ENCODE measurements around the gene PPL.
"Not testable (repeated sequence)": the region's sequence is repeated elsewhere in the genome, so short reads cannot be mapped to it uniquely, and the experiment has no call there.

The PPL gene

DNA sequence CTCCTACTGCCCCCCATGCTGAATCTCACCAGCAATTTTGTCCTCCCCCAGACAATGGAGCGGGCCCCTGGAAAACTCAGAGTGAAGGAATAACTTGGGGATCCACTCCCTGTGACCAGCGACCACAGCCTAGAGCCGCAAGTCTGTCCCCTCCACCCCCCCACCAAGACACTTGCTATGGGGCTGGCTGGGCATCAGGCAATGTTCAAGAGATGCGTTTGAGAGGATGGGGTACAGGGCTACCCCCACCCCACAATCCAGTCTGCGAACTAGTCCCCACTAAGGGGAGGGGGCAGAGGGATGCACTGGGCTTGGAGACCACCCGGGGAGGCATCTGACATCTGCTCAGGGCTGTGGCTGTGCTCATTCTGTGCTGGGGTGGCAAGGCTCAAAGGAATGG, 2.4 kb downstream of the PPL start:
- no peak for DNase-seq

DNA sequence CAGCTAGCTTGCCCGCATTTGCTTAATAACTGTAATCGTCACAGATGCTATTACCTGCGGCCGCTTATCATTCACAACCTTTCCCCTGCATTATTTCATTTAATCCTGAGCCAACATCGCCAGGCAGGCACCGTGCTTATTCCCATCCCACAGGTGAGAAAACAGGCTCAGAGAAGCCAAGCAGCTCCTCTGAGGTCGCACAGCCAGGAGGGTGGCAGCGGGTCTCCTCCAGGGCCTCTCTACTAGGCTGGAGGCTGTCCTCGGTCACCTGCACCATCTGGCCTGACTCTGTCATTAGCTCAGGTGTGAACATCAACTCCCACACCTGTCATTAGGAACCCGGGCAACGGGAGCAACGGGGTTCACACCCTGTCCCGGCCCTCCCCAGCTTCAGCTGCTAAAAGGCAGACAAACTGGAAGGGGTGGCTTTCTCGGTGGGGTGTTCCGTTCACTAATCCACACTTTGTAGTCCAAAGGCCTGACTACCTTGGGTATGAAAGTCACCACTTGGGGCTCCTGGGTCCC, 3.0 kb downstream of the PPL start:
- DNase-seq, result no peak

DNA sequence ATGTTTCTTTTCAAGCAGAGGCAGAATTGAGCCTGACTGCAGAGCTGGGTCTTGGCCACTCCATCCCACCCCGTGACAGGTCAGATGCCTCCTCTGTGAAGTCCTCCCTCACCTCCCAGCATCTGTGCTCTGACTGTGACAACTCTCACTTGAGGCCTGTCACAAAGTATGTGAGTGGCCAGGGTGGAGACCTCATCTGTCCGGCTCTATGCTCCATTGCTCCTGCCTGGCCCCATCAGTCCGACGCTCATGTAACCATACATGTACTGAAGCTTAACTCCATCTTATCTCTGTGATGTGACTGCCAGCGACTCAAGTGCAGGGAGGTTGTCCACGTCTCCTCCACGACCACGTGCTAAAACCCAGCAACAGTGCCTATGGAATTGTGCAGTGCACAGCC, 3.5 kb downstream of the PPL start:
- DNase-seq, result no peak

DNA sequence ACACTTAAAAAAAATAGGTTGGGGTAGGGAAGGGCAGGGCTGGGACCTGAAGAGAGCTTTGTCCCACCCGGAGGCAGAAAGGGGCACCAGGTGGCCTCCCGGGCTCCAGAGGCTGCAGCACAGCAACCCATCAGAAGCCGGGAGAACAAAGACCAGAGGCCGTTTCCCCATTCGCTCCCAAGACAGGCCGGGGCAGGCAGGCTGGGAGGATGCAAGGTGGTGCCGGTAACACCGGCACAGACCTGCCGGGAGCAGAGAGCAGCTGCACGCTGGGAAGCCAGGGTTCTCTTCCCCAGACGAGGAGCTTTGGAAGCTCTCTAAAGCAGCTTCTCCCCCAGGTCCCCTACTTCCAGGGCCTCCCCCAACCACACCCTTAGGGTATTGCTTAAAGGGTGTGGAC, 5.6 kb downstream of the PPL start:
- DNase-seq, result no peak

DNA sequence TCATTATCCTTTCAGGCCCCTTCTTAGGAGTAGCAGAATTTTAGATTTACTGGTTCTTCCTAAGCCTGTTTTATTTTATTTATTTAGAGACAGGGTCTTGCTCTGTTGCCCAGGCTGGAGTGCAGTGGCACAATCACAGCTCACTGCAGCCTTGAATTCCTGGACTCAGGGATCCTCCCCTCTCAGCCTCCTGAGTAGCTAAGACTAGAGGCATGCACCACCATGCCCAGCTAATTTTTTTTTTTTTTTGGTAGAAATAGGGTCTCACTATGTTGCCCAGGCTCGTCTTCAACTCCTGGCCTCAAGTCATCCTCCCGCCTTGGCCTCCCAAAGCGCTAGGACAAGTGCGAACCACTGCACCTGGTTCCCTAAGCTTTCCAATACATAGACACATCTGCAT, 7.3 kb downstream of the PPL start:
- DNase-seq, result not testable (repeated sequence)

DNA sequence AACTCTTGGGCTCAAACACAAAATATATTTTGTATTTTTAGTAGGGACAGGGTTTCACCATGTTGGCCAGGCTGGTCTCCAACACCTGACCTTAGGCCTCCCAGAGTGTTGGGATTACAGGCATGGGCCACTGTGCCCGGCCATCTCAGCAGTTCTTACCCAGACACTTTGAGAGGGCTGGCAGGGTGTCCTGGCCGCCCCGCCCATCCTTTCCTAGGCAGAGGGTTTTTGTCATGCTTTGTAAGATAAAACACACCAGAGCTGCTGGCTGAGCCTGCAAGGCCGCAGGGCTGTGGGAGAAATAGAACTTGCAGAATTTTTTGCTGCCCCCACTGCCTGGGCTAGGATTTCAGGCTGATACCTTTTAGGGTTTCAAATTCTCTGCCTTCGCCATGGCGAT, 8.7 kb downstream of the PPL start:
- DNase-seq, result no peak

DNA sequence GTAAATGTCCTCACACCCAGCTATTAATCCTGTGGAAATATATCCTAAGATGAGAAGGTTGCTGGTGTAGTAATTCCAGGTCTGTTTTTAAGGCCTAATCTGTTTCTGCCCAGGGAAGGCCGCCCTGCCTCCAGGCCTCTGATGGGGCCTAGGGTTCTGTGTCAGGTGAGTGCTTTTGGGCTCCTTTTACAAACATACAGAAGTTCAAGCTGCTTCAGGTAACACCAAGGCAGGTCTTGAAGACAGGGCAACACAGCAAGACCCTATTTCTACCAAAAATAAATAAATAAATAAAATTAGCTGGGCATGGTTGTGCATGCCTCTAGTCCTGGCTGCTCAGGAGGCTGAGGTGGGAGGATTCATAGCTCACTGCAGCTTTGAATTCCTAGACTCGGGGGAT, 9.3 kb downstream of the PPL start:
- DNase-seq, result no peak

DNA sequence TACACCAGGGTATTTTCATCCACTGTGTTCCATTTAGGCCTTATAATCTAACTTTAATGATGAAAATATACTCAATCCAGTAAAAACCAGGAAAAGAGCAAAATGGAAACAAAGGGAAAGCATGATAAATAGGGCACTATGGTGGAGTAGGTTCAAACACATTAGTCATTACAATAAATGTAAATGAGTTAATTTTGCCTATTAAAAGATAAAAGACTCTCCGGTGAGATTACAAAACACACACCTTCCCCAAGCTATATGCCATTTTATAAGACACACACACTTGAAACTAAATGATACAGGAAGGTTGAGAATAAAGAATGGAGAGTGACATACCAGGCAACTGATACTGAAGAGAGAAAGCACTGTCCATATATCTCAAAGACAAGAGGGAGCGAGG, 10.0 kb downstream of the PPL start:
- no peak for DNase-seq

DNA sequence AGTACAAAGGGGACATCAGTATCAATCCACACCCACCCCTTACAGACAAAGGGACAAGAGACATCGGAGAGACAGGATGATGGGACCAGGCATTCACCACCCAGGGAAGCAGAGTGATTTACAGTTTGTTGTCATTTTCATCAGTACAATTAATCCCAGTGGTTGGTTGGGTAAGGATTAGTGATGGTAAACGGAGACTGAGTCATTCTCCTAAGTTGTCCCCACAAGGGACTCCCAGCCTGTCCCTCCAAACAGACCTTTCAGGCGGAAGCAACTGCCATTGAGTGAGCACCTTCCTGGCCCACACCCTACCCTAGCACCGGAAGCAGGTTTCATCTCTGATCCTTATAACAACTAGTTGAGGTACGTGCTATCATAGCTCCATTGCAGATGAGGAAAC, 11.2 kb downstream of the PPL start:
- no peak for DNase-seq

DNA sequence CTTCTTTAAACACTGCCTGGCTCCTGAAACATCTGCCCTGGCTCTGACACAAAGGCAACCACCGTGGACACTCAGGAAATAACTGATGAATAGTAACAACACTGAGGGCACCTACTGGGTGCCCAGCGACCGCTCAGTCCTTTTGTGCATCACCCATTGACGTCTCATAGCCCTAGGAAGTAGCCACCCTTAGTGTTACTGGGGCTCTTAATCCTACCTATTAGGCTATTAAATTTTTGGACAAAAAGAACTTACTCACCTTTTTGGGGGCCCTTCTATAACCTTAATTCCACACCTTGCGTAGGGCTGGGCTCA, 11.7 kb downstream of the PPL start:
- no peak for DNase-seq

DNA sequence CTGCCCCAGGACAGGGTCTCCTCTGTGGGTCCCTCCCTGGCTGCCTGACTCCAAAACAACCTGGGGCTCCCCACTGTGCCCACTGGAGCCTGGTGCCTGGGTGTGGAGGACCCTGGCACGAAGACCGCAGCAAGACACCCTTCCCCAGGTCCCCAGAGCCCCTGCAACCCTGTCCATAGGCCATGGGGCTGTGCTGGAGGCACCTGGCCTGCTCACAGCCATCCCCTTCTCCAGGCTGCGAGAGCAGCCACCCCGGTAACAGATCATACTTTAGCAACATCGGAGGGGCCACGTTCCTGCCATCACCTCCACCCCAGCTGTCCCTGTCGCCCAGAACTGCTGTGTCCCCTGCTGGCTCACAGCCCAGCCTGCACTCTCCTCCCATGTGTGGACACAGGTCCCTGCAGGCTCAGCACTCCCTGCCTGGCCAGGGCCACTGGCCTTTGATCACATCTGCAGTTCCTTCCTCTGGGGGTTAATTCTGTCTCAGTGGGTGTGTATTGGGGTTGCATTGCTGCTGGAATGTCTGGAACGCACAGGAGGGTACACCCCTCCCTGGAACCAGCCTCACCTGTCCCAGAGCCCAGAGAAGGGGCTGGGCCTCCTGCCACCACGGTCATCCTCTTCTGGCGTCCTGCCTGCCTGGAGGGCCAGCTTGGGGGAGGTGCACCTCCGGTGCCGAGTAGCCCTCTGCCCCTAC, 12.2 kb downstream of the PPL start:
- DNase-seq, result no peak

DNA sequence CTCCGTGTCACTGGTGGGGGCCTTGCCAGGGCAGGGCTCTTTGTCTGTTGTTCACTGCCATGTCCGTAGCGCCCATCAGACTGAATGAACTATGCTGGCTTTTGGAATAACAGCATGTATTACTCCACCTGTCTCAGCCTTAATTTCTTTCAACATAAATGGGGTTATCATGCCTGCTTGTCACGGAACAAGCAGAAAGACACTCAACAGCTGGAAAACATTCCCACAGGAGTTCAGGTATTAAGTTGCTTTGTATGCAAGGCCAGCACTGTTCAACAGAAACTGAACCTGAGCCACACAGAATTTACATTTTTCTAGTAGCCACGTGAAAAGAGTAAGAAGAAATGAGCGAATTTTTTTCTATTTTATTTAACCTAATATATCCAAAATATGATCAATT, 13.1 kb downstream of the PPL start:
- no peak for DNase-seq

DNA sequence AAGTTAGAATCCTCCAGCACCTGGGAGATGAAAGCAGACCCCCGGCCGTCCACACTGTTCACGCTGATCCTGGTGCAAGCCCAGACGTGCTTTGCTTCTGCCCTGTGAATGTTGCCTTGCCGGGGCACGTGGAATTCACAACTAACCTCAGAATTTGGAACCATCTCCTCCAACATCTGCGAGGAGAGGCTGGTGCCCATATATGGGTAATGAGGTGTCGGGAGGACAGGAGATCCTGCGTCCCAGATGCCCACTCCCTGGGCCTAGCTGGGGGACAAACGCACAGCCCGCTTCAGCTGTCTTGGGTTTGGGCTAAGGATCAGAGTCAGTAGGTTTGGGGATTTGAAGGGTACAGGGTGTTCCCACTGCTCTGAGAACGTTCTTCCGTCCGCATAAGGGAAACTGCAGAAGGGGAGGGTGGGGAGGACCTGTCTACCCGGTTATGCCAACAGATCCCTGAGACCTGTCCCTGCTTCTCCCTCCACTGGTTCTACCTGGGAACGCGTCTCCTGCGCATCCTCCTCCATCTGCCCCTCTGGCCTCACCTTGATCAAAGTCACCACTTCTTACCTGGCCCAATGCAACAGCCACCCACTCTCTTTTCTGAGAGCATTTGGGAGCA, 14.1 kb downstream of the PPL start:
- no peak for DNase-seq

DNA sequence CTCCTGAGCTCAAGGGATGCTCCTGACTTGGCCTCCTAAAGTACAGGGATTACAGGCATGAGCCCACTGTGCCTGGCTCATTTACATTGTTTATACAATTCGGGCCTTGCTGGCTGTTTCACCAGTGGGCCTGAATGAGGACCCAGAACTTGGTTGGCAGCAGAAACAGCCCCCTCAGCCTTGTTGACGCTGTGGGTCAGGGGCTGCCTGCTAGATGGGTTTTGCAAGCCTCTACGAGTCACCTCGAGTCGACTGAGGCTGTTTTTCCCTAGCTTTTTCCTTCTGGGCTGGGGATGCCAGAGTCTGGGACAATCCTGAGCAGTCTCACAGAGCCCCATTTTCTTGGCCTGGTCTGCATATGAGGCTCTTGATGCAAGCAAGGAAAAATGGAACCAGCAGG, 16.1 kb downstream of the PPL start:
- no peak for DNase-seq

DNA sequence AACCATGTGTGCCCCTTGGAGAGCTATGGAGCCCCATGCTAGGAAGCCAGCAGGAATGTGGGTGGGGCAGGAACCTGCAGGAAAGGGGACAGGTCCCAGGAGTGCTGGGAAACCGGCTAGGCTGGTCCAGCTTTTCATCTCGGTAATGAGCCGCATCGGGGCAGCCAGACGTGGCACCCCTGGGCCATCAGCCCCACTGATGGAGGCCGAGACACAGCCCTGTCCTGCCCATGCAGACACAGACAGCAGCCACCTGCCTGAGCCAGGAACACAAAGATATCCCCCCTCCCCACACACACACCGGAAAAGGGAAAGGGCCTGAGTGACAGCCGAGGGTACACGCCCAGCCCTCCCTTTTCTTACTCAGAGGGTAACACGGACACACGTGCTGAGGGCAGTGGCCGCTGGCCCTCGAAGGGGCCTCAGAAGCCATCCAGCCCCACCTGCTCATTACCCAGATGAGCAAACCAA, 18.1 kb downstream of the PPL start:
- DNase-seq, result no peak

DNA sequence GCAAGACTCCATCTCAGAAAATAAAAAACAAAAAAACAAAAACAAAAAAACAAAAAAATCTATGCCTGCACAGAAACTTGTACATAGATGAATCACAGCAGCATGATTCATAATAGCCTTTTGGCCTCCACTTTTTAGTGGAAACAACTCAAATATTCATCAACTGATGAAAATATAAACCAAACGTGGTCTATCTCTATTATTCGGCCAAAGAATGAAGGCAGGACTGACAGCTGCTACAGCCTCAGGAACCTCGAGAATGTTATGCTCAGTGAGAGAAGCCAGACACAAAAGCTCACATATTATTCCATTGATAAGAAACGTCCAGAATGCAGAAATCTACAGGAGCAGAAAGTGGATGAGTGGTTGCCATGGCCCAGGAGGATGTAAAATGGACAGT, 19.8 kb downstream of the PPL start:
- no peak for DNase-seq

DNA sequence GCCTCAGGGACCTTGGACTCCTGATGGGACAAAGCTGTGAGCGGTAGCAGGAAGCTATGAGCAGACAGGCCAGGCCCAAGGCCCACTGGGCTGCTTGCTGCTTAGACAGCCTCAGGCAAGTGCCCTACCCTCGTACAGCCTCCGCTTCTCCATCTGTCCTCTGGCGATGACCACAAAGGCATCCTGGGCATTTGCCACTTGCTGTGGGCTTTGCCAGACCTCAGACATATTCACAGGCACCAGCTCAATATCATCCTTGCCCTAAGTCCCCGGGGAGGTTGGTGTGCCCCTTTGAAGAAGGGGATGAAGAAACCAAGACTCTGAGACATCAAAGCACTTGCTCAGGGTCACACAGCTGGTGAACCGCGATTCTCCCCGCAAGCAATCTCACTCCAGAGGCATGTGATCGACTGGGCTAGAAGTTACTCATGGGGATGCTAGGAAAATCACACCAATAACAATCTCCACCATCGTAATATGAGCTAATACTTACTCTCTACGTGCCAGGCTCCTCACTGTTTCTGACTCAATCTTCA, 21.7 kb downstream of the PPL start:
- DNase-seq, result no peak

DNA sequence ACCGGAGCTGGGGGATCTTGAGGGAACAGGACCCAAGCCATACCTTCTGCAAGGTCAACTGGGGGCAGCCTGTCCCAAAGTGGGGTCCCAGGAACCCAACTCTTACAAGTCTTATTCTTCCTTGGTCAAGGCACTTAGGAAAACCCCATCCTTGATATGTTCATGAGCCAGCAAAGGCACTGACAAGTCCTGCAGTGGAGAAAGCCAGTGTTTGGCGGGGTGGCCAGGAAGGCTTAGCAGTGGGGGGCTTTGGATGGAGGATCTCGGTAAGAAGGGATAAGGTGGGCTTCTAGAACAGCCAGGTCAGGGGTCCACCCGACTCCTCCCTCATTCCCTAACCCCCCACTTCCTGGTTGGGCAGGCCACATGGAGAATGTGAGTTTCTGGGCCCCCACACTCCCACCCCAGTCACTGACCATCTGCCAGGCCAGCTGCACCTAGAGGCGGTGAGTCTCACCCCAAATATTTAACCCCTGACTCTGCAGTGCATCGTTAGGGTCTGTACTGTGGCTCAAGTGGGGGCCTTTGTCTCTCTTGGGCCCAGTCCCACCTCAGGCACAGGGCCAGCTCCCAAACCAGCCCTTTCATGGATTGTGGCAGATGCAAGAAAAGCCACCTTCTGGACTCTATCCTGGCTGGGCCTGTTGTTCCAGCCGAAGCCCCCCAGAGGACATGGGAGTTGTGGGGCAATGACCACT, 22.3 kb downstream of the PPL start:
- no peak for DNase-seq

DNA sequence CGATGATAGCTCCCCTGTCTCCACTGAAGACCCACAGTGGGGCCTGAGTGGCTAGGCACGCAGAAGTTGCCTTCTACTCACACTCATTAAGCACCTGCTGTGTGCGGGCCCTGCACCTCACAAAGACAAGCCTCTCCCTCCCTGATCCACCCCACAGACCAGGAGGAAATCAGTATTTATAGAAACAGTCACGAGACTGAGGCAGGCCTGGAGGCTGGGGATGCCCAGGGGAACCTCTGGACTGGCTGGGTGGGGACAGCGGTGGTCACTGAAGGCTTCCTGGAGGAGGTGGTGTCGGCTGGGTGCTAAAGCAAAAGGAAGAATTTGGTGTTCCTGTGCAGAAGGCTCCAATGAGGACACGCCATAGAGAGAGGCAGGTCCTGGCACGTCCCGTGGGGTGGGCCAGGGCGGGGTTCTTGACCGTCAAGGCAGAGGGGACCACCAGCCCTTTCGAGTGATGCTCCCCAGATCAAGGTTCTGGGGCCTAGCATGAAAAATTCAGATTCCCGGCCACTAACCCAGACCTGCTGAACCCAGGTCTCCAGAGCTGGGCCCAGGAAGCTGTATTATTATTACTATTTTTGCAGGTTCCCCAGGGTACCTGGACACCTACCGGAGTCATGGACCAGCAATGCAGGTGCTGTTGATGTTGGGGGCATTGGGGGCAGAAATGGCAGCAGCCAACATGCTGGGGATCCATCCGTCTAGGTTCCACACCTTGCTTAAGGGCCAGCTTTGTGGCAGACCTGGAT, 23.0 kb downstream of the PPL start:
- DNase-seq, result no peak

DNA sequence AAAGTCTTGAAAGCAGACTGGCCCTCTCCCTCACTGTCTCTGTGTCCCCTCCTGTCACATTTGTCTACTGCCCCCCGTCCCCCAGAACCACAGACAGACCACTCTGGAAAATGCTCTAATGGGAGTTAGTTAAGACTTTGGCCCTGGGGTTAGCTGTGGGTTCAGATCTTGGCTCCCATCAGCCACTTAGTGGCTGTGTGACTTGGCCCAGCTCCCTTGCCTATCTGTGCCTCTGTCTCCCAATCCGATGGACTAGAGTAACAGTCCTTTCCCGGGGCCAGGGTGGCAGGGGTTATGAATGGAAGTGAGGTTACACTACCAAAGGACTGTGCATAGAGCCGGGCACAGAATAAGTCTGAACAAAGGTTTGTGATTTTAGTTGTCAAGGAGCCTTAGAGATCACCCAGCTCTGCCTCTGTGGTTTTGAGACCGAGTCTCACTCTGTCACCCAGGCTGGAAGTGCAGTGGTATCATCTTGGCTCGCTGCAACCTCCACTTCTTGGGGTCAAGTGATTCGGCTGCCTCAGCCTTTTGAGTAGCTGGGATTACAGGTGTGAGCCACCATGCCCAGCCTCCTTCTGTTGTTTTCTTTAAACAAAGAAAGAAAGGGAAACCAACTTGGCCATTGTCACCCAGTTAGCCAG, 23.7 kb downstream of the PPL start:
- no peak for DNase-seq

DNA sequence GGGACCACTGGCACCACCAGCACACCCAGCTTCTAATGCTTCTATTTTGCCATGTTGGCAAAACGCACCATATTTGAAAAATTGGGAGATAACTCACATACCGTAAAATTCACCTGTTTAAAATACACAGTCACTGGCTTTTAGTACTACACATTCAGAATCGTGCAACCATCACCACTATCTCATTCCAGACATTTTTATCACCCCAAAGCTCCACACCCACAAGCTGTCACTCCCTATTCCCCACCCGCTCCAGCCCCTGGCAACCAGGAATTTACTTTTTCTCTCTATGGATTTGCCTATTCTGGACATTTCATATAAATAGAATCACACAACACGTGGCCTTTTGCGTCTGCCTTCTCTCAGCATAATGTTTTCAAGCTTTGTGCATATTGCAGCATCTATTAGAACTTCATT, 25.0 kb downstream of the PPL start:
- DNase-seq, result no peak

DNA sequence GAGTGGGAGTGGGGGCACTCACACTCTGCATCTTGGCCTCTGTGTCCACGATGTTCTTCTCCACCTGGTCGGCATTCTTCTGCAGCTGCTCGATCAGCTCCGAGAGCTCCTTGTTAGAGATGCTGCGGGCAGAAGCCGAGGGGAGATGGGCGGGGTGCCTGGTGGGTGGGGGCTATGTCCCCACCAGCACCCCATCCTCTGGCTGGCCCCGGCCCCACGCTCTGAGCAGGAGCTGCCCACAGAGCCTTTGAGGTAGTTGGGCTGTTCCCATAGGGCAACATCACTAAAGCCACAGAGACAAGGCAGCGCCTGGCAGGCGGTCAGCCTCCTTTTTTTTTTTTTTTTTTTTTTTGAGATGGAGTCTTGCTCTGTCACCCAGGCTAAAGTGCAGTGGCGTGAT, 26.1 kb downstream of the PPL start:
- no peak for DNase-seq

DNA sequence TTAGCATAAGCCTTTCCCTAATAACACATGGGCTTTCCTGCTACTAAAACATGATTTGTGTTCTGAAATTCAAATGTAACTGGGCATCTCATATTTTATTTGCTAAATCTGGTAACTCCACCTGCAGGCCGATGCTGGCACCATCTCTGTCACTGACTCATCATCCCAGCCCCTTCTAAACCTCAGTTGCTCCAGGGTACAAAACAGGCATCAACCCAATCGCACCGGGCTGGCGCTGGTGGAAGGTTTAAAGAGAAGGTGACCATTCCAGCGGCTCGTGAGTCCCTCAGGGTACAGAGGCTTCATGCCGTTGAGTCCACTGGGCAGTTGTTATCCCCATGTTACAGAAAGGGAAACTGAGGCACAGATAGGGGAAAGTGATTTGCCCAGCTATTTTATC, 27.1 kb downstream of the PPL start:
- DNase-seq, result no peak
